ENCODE data around the gene MPO. TPM values are rescaled to one million over a fixed set of nuclear protein-coding genes. Genes with fewer than 3 reads are reported as not detected.
A peak's percentile ranks its signal among the peaks of the same experiment; 100 is the strongest.

MPO gene
- total and polyA plus RNA-seq, 12 donors: 0.13 to 1.4 (median 0.36) TPM; not detected in 3

DNA sequence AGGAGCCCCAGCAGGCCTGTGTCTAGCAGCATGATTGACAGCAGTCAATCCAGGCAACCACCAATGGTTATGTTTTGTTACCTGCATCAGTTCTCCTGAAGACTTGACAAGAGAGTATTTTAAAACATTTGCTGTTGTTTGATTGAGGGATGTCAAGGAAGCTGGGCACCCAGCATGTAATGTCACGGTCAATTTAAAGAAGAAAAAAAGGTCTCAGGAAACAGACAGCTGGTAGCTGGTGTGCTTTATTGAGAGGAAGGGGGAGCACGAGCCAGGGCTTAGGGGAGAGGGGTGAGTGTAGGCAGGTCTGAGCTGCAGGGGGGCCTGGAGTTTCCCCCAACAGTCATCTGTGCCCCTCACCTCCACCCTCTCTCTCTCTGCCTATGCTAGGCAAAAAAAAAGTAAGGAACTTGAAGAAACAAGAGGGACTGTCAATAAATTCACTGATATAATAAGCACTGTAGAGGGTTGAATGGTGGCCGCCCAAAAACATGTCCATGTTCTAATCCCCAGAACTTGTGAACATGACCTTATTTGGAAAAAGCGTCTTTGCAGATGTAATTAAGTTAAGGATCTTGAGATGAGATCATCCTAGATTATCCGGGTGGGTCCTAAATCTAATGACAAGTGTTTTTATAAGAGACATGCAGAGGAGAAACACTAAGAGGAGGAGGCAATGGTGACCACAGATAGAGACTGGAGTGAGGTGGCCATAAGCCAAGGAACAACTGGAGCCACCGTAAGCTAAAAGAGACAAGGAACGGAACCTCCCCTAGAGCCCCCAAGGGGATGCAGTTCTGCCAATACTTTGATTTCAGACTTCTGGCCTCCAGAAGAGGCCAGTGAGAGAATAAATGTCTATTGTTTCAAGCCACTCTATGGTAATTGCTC is 33.3 kb upstream of the MPO start:
- Histone ChIP-seq H3K4me1 (replicated peaks in 1 of 2) (no peaks in the 10 kb centered on the region), H3K27me3 (no peaks in the 10 kb centered on the region), H3K4me3 (no peak overlapping the region), H3K36me3 (replicated peaks in 1 of 2) (no peaks in the 10 kb centered on the region), H3K9me3 (replicated peaks in 1 of 3) (no peaks in the 10 kb centered on the region), H3K27ac (no peak overlapping the region)
- TF ChIP-seq POLR2A (IDR thresholded peaks at IDR 0.05): no peak
- TF ChIP-seq, protein P1, sequence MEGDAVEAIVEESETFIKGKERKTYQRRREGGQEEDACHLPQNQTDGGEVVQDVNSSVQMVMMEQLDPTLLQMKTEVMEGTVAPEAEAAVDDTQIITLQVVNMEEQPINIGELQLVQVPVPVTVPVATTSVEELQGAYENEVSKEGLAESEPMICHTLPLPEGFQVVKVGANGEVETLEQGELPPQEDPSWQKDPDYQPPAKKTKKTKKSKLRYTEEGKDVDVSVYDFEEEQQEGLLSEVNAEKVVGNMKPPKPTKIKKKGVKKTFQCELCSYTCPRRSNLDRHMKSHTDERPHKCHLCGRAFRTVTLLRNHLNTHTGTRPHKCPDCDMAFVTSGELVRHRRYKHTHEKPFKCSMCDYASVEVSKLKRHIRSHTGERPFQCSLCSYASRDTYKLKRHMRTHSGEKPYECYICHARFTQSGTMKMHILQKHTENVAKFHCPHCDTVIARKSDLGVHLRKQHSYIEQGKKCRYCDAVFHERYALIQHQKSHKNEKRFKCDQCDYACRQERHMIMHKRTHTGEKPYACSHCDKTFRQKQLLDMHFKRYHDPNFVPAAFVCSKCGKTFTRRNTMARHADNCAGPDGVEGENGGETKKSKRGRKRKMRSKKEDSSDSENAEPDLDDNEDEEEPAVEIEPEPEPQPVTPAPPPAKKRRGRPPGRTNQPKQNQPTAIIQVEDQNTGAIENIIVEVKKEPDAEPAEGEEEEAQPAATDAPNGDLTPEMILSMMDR (IDR thresholded peaks at IDR 0.05): no peak
- intact Hi-C loops (cut with DNase I): loop anchor here in 1 of 2 donors (2.0 kb wide), 1 partner anchor 133 kb away; no protein-coding TSS in a partner anchor
- DNase-seq: peak in 1 of 7 donors; percentile 5
- 82 to 87% (median 84%) methylated on average over 7 of the region's 7 CpGs for WGBS, 4 donors

DNA sequence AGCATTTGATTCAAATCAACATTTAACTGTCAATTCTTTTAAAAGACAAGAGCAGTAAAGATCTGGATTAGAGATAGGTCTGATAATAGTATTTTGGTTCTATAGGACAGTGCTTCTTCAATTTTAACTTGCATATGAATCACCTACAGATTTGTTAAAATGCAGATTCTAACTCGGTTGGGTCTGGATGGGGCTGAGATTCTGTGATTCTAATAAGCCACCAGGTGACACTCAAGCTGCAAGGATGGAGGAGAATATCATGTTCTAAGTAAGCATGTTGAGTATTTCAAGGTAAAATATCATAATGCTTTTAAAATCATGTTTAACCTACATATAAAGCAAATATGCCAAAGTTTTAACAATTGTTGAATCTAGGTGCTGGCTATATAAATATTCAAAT is 32.1 kb upstream of the MPO start:
- H3K27ac ChIP-seq: no peak overlapping the region
- DNase-seq: no peak
- H3K36me3 ChIP-seq (replicated peaks in 1 of 2): no peaks in the 10 kb centered on the region
- H3K4me3 ChIP-seq: no peak overlapping the region
- H3K9me3 ChIP-seq (replicated peaks in 1 of 3): no peaks in the 10 kb centered on the region
- H3K4me1 ChIP-seq (replicated peaks in 1 of 2): no peaks in the 10 kb centered on the region
- TF ChIP-seq POLR2A (IDR thresholded peaks at IDR 0.05): no peak
- TF ChIP-seq, protein P1 (IDR thresholded peaks at IDR 0.05): no peak
- intact Hi-C loops (cut with DNase I): no loop called here
- 53 to 79% (median 73%) methylated on average over 1 of the region's 1 CpG for WGBS, 4 donors
- no peaks in the 10 kb centered on the region for H3K27me3 ChIP-seq

DNA sequence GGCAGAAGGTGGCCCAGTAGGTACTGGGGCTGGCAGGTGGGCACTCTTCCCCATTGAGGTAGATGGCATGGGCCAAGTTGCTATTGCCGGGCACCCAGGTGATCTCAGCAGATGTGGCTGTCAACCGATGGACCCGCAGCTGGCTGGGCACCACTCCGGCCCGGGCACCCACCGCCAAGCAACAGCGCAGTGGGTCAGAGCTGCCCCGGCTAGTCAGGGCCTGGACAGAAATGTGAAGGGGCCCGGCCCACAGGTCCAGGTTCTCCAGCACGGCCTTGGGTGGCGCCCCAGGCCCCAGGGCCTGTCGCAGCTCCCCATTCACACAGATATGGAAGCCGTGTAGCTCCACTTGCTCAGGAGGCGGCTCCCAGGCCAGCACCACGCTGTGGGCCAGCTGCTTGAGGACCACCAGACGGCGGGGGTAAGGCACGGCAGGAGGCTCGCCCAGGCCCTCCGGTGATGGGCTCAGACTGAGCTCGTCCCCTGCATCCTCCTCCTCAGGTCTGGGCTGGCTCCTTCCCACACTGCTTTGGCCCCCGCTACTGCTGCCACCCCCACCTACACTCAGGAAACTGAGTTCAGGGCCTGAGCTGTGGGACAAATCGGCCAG is 31.4 kb upstream of the MPO start:
- Histone ChIP-seq H3K4me3 (no peak overlapping the region), H3K4me1 (replicated peaks in 1 of 2) (no peaks in the 10 kb centered on the region), H3K9me3 (replicated peaks in 1 of 3) (no peaks in the 10 kb centered on the region), H3K27ac (no peak overlapping the region), H3K36me3 (replicated peaks in 1 of 2) (no peaks in the 10 kb centered on the region), H3K27me3 (no peaks in the 10 kb centered on the region)
- DNase-seq: peak in 3 of 7 donors; percentile 9 to 35 (median 13)
- intact Hi-C loops (cut with DNase I): no loop called here
- WGBS, 4 donors: 84 to 96% (median 92%) methylated on average over 19 to 23 of the region's 23 CpGs
- TF ChIP-seq, protein P1 (IDR thresholded peaks at IDR 0.05): no peak
- TF ChIP-seq POLR2A (IDR thresholded peaks at IDR 0.05): no peak

DNA sequence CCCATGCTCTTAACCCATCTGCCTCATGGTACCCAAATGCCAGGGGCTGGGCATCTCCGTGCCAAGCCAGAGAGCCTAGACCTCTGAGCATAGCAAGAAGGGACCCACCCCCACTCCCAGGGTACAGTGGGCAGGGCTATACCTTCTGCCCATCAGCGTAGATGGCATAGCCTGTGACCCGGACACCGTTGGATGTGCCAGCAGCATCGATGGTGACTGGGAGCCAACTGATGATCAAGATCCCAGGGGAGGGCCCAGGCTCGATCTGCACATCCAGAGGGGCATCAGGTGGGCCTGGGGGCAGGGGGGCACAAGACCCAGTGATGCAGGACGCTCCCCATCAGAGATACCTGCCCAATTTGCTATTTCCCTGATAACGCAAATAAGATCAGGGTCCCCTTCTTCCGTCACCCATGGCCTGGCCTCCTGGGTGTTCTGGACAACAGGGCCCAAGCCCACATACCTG is 30.7 kb upstream of the MPO start:
- intact Hi-C loops (cut with DNase I): no loop called here
- no peaks in the 10 kb centered on the region for H3K27me3 ChIP-seq
- DNase-seq: peak in 1 of 7 donors; percentile 8

More for the DNA sequence above, 30.7 kb upstream of the MPO start:
- Histone ChIP-seq H3K27ac (no peak overlapping the region), H3K4me1 (replicated peaks in 1 of 2) (no peaks in the 10 kb centered on the region), H3K36me3 (replicated peaks in 1 of 2) (no peaks in the 10 kb centered on the region), H3K4me3 (no peak overlapping the region), H3K9me3 (replicated peaks in 1 of 3) (no peaks in the 10 kb centered on the region)
- TF ChIP-seq, protein P1 (IDR thresholded peaks at IDR 0.05): no peak
- no peak for TF ChIP-seq POLR2A (IDR thresholded peaks at IDR 0.05)
- WGBS, 4 donors: 92 to 100% (median 93%) methylated on average over 3 to 9 of the region's 9 CpGs
